GM18508 (cell line): Measurements from ENCODE around the gene GRIK5.

Experiments
- ATAC-seq: cut with Tn5 transposase; IDR thresholded peaks from one replicate; pipeline ENCODE4 v1.9.1; 2021; ENCODE audit warnings: moderate number of reproducible peaks; ENCODE audit not compliant: insufficient read depth, unreplicated experiment

GRIK5 gene

GRCh38 chr19:42096255-42096837 is 26.3 kb upstream of the GRIK5 start:
- ATAC-seq = no peak

- ATAC-seq = no peak
Measured at GRCh38 chr19:42095814-42096230, 25.8 kb upstream of the GRIK5 start.

GRCh38 chr19:42095142-42095813 is 25.3 kb upstream of the GRIK5 start:
- ATAC-seq = no peak

DNA sequence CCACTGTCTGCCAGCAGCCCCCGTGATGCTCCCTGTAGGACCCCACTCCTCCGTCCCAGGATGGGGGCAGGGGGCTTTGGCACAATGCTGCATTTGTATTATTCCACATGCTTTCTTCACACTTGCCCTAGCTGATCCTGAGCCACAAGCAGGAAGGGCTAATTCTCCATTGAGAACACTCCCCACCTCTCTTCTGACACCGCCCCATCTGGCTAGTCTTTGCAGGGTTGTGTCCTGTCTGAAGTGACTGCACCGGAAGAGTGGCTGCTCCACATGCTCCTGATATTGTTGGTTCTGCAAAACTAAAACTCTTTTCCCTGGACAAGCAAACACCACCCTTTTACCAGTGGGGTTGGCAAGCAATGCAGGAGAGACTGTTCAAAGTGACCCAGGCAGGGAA is 23.9 kb upstream of the GRIK5 start:
- no peak for ATAC-seq

DNA sequence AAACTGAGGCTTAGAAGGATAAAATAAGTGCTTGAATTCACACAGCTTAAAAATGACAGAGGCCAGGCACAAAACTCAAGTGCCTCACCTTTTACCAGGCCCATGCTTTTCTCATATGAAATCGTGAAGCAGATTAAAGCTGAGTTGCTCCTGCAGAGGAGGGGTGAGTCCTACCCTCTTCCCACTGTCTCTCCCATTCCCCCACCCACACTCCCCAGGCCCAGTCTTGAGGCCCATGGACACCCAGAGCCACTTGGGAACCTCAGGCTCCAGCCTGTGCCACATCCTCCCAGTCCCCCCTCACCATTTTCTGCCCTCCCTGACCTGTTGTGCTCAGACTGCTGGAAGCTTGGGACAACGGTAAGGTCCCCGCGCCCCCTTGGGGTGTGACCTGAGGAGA is 23.5 kb upstream of the GRIK5 start:
- ATAC-seq = no peak

GRCh38 chr19:42092350-42092749 is 22.3 kb upstream of the GRIK5 start:
- ATAC-seq = no peak

- no peak for ATAC-seq
Measured at GRCh38 chr19:42091742-42092141, 21.7 kb upstream of the GRIK5 start.

- no peak for ATAC-seq
Measured at GRCh38 chr19:42091300-42091699, 21.3 kb upstream of the GRIK5 start.

DNA sequence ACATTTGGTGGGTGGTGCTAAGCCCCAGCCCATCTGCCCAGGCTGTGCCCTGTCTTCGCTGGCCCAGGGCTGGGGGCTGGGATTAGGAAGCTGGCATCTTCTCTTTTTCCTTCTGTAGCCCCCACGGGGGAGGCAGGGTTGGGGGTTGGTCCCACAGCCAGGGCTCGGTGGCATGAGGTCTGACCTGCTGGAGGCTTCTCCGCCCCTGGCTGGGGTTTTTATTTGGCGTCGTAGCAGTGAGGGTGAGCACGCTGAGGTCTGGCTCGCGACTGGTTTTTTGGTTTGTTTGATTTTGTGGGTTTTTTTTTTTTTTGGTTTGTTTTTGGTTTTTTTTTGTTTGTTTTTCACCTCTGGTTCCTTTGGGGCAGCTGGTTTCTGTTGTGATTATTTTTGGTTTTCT is 20.7 kb upstream of the GRIK5 start:
- no peak for ATAC-seq

GRCh38 chr19:42089772-42090171 is 19.8 kb upstream of the GRIK5 start:
- no peak for ATAC-seq

DNA sequence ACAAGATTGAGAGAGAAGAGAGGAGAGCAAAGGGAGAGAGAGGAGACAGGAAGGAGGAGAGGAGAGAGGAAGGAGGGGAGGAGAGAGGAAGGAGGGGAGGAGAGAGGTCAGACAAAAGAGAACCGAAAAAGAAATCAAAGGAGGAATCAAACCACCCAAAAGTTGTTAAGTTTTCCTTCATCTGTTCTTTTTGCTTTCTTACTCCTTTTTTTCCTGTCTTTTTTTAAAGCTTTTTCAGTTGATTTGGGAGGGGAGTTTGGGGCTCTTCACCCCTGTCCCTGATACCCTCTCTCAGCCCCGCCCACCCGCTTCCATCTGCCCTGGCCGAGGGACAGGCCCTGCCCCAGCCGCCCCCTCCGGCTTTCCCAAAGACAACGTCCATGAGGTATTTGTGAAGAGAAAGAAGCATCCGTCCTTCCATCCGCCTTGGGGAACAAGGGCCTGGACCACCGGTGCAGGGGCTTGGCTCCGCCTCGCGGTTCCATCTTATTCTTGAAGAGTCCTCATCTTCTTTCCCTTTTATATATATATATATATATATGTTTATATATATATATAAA is 19.3 kb upstream of the GRIK5 start:
- ATAC-seq = no peak

DNA sequence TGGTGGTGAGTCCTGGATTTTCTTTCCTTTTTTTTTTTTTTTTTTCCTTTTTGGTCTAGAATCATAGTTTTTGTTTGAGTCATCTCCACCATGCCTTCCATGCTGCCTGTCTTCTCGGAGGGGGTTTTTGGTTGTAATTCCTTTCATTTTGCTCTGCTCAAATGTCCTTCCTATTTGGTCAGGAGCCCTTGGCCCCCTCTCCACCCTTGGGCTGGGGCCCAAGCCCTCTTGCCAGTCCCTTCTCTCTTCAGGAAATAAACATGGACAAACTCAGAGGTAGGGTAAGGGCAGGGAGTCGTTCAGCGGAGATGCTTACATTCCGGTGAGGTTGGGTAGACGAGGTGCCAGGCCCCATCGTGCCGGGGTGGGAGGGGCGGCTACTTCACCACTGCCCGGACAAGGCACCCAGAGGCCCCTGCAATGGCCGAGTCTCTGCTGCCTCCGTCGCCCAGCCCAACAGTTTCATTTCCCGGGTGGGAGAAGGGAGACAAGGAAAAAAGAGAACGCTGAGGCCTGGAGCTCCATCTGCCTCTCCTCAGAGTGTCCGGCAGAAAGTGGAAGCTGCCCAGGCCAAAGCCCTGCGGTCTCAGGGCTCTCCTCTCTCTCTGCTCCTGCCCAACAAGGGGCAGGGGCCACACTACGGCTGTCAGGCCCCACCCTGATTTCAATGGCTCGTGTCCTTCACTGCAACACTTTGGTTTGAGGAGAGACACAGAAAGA is 18.6 kb upstream of the GRIK5 start:
- no peak for ATAC-seq

GRCh38 chr19:42086770-42087550 is 17.0 kb upstream of the GRIK5 start:
- ATAC-seq = no peak

DNA sequence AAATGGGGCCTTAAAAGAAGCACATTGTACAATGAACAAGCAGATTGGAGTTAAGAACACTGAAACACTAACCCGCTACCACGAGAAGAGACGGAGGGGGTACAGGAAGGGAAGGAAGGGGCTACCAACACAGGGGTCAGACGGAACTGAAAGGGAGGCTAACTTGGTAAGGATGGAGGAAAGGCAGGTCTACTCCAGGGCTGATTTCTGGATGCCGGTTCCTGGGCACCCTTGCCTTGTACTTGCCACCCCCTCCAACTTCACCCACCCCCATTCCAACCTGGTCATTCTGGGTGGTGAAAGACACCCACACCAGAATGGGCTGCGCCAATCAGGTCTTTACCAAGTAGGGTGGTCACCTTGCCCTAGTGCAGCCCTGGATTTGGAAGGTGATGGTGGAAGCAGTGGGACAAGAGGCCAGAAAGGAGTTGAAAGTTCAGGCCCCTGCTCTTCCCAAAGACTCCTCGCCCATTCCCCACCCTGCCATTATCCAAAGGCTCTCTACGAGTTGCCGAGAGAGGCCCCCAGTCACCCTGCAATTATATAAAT is 16.3 kb upstream of the GRIK5 start:
- no peak for ATAC-seq

- ATAC-seq = no peak
Measured at GRCh38 chr19:42083537-42083936, 13.5 kb upstream of the GRIK5 start.

GRCh38 chr19:42081584-42082203 is 11.7 kb upstream of the GRIK5 start:
- no peak for ATAC-seq

DNA sequence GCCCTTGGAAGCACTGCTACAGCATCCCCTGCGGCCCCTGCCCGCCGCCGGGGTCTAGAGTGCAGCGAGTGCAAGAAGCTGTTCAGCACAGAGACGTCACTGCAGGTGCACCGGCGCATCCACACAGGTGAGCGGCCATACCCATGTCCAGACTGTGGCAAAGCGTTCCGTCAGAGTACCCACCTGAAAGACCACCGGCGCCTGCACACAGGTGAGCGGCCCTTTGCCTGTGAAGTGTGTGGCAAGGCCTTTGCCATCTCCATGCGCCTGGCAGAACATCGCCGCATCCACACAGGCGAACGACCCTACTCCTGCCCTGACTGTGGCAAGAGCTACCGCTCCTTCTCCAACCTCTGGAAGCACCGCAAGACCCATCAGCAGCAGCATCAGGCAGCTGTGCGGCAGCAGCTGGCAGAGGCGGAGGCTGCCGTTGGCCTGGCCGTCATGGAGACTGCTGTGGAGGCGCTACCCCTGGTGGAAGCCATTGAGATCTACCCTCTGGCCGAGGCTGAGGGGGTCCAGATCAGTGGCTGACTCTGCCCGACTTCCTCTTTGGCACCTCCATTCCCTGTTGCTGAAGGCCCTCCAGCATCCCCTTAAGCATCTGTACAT is 10.9 kb upstream of the GRIK5 start:
- ATAC-seq = no peak

- ATAC-seq = no peak
Measured at GRCh38 chr19:42079886-42080763, 10.1 kb upstream of the GRIK5 start.

DNA sequence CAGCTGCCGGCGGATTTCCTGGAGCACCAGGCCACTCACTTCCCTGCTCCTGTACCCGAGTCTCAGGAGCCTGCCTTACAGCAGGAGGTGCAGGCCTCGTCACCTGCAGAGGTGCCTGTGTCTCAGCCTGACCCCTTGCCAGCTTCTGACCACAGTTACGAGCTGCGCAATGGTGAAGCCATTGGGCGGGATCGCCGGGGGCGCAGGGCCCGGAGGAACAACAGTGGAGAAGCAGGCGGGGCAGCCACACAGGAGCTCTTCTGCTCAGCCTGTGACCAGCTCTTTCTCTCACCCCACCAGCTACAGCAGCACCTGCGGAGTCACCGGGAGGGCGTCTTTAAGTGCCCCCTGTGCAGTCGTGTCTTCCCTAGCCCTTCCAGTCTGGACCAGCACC is 9.3 kb upstream of the GRIK5 start:
- ATAC-seq = no peak
